IPS-18c (cell line): ENCODE results near the gene HEG1.
"Not testable (repeated sequence)": the region's sequence is repeated elsewhere in the genome, so short reads cannot be mapped to it uniquely, and the experiment has no call there.

Experiments used
- H3K4me3 ChIP-seq: 2 replicates; pipeline ENCODE4 v1.7.0; 2013; ENCODE audit warnings: low read depth, mild to moderate bottlenecking, low read length, moderate library complexity; ENCODE audit not compliant: insufficient read depth
- H3K9me3 ChIP-seq: one replicate; pipeline ENCODE4 v1.6.1; 2013; ENCODE audit warnings: mild to moderate bottlenecking, low read length, moderate library complexity; ENCODE audit not compliant: control insufficient read depth, insufficient read depth

Gene HEG1, protein sequence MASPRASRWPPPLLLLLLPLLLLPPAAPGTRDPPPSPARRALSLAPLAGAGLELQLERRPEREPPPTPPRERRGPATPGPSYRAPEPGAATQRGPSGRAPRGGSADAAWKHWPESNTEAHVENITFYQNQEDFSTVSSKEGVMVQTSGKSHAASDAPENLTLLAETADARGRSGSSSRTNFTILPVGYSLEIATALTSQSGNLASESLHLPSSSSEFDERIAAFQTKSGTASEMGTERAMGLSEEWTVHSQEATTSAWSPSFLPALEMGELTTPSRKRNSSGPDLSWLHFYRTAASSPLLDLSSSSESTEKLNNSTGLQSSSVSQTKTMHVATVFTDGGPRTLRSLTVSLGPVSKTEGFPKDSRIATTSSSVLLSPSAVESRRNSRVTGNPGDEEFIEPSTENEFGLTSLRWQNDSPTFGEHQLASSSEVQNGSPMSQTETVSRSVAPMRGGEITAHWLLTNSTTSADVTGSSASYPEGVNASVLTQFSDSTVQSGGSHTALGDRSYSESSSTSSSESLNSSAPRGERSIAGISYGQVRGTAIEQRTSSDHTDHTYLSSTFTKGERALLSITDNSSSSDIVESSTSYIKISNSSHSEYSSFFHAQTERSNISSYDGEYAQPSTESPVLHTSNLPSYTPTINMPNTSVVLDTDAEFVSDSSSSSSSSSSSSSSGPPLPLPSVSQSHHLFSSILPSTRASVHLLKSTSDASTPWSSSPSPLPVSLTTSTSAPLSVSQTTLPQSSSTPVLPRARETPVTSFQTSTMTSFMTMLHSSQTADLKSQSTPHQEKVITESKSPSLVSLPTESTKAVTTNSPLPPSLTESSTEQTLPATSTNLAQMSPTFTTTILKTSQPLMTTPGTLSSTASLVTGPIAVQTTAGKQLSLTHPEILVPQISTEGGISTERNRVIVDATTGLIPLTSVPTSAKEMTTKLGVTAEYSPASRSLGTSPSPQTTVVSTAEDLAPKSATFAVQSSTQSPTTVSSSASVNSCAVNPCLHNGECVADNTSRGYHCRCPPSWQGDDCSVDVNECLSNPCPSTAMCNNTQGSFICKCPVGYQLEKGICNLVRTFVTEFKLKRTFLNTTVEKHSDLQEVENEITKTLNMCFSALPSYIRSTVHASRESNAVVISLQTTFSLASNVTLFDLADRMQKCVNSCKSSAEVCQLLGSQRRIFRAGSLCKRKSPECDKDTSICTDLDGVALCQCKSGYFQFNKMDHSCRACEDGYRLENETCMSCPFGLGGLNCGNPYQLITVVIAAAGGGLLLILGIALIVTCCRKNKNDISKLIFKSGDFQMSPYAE (N-terminal part only)

DNA sequence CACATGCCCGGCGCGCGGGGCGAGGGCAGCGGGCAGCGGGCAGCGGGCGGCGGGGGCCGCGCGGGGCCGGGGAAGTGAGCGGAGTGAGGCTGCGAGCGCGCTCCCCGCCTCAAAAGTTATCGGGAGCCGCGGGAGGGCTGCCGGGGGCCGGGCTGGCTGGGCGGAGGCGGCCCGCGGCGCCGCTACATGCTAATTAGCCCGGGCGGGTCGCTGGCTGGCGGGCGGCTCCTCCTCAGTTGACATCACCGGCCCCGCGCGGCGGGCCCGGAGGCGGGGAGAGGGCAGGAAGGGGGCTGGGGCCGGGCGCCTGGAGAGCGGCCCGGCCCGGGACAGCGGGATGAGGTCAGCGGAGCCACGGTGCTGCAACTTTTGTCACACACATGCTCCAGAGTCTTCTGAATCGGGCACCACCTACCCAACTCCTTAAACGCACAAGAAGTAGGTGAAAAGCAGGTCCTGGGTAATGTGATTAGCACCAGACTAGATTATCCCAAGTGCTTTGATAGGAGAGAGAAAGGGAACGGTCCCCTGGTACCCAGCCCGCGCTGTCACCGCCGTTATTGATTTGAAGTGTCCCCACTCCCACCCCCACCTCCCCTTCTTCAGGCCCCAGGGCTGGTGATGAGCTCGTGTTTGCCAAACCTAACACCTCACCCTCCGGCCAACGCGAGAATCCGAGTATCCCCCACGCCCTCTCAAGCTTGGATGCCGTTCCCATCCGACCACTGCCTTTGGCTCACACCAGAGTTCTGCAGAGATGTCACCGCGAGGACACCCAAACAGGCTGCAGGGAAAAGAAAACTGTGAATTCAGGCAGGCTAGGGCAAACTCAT, at the start of gene HEG1:
TSS of gene HEG1 (minus strand) at position 85 of the 833 bp plus-strand sequence. CDS start 107 bp downstream, outside the sequence.
- no peaks in the 10 kb centered on the region for H3K9me3 ChIP-seq
- peak within 1 kb of the TSS; percentile 75 for H3K4me3 ChIP-seq

DNA sequence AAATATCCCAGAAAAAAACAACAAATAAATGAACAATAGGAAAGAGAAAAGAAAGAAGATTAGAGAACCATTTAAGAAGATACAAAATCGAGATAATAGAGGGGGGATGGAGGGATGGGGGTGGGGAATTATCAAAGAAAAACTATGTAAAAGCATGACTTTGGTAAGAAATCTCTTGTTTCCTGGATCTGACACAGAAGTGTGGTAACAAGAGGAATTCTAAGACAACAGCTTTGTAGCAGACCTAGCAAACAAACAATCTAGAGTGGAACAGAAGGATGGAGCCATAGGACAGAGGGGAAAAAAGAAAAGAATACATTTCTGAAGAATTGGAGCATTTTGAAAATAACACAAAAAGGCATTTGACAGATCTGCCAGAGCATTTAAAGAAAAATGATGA, 49.3 kb upstream of the HEG1 start:
- H3K9me3 ChIP-seq: no peaks in the 10 kb centered on the region
- no peak overlapping the region for H3K4me3 ChIP-seq

DNA sequence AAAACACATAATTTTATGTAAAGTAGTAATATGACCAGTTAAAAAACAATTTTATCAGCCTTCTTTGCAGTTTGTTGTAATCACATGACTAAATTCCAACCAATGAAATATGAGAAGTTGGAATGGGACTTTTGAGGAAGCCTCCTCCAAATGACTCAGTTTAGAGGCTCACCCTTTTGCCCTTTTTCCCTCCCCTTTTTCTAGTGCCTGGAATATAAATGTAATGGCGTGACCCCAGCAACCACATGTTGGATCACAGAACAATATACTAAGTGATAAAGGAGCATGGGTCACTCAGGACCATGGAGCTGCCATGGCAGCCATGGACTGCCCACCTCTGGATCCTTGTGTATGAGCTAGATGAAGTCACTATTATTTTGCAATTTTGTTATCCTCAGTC, 48.8 kb upstream of the HEG1 start:
- Histone ChIP-seq H3K9me3 (no peaks in the 10 kb centered on the region), H3K4me3 (no peak overlapping the region)

DNA sequence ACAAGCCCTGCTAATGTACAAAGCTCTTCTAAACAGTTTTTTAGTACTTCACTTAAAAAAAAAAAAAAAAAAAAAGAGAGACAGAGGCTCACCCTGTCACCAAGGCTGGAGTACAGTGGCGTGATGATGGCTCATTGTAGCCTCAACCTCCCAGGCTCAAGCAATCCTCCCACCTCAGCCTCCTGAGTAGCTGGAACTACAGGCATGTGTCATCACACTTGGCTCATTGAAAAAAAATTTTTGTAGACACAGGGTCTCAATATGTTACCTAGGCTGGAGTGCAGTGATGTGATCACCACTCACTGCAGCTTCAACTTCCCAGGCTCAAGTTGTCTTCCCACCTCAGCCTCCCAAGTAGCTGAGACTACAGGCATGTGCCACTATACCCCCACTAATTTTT, 47.6 kb upstream of the HEG1 start:
- no peak overlapping the region for H3K4me3 ChIP-seq
- no peaks in the 10 kb centered on the region for H3K9me3 ChIP-seq

DNA sequence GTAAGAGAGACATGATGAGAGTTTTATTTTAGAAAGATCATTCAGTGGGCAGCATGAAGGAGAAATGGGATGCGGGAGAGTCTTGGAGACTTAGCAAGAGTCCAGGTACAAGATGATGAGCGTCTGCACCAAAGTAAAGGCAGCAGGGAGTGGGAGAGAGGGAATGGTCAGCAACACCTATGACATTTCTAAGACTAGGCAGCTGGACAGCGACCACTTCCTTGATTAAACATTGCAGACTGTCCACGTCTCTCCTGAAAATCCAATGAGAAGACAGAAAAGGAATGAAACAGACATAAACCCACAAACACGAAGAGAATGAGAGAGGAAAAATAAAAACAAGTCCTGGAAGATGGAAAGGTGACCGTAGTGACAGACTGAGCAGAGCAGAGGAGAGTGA, 46.7 kb upstream of the HEG1 start:
- no peaks in the 10 kb centered on the region for H3K9me3 ChIP-seq
- H3K4me3 ChIP-seq: no peak overlapping the region

DNA sequence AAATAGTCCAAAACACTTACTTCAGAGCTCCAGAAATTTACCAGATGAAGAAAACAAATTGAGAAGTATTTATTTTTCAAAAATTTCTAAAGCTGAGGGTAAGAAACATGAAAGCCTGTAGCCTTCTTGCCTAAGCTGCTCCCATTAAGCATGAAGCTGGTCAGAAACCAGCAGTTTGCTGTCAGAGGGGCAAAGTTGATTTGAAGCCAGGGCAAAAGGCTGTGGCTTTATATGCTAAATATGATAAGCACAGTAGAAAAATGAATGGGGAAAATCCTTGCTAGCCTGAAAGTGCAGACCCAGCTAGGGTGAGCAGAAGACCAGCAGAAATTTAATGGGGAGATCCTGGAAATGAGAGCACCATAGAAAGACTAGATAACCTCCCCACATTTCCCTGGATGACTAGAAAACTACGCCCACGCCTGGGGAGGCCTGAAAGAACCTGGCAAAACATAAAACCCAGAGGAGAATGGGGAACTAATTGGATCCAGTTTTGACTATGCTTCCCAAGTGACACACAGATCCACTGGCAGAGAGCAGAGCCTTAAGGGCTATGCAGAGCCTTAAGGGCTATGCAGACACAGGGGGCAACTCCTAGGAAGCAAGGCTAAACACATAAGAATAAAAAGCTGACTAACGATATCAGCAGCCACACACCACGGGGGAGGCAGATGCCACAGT, 43.0 kb upstream of the HEG1 start:
- Histone ChIP-seq H3K4me3 (no peak overlapping the region), H3K9me3 (no peaks in the 10 kb centered on the region)

DNA sequence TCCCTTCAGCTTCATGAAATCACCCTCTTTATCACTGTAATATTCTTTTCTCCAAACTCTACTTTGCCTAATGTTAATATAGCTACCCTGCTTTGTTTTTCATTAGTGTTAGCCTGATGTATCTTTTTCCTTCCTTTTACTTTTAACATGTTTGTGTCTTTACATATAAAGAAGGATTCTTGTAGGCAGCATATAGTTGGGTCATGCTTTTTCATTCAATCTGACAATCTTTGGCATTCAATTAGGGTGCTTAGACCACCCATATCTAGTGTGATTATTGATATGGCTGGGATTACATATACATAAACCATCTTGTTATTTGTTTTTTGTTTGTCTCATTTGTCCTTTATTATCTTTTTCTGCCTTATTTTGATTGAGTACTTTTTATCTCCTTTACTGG, 34.9 kb upstream of the HEG1 start:
- no peak overlapping the region for H3K4me3 ChIP-seq
- H3K9me3 ChIP-seq: no peaks in the 10 kb centered on the region

DNA sequence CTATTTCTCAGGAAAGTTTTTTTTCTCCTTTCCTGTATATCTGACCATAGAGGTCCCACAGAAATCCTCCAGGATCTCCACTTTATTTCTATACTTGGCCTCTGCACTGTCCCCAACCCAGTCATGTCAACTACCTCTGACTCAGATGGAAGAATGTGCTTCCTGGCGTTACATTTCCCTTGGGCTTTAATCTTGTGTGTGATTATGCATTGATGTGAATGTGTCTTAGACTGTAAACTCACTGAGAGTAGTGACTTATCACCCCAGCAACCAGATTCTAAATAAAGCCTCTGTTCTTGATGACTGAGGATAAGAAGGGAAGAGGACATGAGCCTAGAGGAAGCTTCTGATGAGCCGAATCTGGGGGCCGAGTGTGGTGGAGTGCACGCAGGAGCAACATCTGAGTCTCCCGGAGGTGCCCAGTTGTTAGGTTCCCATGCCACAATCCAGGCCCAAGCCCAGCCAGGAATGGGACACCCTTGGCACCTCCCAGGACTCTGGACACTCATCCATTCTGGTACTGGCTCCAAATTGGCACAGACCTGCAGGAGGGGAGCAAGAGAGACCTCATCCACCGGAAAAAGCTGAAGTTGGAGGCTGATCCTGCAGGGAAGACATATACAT, 32.1 kb upstream of the HEG1 start:
- no peaks in the 10 kb centered on the region for H3K9me3 ChIP-seq
- no peak overlapping the region for H3K4me3 ChIP-seq

DNA sequence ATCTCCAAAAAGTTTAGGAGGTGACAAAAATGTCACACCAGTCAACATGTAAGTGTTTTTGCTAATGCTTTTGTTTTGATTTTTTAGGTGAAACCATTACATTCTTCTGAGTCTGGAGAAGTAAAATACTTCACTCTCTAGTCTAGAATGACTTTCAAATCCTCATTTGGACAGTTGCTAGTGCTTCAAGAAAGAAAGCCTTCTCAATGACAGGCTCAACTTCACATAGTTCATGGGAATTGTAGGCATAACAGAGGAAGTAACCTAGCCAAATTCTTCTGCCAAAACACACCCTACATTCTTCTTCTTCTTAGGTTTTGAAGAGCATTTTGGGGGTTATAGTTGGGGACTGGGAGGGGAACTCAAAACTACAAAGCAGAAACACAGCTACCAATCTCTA, 29.4 kb upstream of the HEG1 start:
- Histone ChIP-seq H3K4me3 (no peak overlapping the region), H3K9me3 (no peaks in the 10 kb centered on the region)

DNA sequence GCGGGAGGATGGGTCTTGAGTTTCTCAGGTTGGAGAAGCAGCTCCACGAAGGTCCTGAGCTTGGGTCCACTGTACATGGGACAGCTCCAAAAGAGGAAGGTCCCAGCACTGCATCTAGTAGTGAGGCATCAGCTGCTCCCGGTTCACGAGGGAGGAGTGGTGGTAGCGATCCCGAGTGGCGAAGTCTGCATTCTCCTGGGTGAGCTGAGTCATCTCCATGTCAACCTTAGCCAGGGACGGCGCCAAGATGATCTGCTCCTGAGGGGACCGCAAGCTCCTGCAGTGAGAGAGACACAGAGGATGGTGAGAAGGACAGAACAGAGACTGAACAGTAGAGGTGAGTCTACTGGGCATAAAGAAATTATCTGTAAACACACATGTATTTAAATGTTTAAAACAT, 28.0 kb upstream of the HEG1 start:
- H3K9me3 ChIP-seq: no peaks in the 10 kb centered on the region
- no peak overlapping the region for H3K4me3 ChIP-seq

DNA sequence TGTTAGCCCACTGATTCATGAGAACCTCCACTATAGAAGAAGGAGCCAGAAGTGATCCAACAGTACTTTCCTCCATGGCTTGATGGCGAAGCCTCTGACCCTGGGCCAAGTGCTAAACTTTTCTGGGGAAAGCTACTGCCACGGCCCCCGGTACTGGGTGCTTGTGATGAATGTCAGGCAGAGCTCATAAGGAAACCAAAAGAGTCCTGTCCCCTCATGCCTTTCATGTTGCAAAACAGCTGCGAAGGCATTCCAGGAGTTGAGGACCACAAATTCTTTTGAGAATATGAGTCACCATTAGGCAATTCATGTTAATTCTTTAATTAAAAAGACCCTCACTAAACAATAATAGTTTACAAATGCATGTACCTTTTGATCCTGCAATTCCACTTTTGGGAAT, 26.5 kb upstream of the HEG1 start:
- H3K9me3 ChIP-seq, H3K4me3 ChIP-seq: not testable (repeated sequence)

DNA sequence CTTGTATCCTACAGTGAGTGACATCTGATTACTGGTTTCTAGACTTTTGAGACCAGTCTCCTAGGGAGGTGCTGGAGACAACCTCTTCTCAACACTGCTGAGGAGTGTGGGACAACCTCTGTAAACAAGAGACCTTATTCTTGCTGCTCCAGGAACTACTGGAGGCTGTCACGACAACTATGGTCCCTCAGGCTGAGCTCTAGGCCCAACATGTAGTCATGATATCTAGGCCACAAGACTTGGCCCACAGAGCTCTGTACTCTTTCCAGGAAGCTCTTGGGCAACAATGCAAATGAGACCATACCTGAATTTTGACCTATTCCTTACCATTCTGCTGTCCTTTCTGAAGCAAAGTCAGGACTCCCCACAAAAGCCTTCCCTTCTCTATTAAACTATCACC, 24.3 kb upstream of the HEG1 start:
- no peaks in the 10 kb centered on the region for H3K9me3 ChIP-seq
- H3K4me3 ChIP-seq: no peak overlapping the region

DNA sequence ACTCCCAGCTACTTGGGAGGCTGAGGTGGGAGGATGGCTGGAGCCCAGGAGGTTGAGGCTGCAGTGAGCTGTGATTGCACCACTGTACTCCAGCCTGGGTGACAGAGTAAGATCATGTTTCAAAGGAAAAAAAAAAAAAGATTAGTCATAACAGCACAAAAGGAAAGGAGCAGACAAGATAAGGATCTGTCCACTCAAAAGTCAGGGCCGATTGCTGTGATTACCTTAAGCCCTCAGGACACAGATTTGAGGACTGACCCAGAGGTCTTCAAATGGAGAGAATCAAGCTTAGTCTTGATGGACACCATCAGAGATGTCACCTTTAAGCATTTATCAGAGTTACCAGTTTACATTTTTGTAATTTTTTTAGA, 23.9 kb upstream of the HEG1 start:
- H3K4me3 ChIP-seq: no peak overlapping the region
- no peaks in the 10 kb centered on the region for H3K9me3 ChIP-seq

DNA sequence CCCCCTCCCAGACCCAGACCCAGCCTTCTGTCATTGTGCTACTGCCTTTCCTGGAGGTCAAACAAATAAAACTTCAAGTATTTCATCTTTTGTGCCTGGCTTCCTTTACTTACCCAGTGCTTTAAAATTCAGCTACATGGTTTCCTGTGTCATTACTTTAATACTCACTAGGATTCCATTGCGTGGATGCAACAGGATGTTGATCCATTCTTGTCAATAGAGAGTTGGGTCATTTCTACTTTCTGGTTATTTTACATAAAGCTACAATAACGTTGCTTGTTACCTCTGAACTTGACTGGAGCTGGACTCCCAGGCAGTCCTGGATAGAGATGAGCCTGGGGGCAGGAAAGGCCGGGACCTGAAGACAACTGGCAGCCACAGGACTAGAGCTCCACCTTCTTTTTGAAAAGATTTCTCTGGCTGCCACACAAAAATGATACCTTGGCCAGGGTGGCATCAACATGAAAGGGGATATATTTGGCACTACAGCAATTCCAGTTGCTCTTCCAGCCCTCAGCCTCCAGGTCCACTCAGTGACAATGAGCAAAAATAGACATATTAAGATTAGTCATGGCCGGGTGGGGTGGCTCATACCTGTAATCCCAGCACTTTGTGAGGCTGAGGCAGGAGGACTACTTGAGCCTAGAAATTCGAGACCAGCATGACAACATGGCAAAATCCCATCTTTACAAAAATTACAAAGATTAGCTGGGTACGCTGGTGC, 23.3 kb upstream of the HEG1 start:
- H3K9me3 ChIP-seq: no peaks in the 10 kb centered on the region
- H3K4me3 ChIP-seq: no peak overlapping the region

DNA sequence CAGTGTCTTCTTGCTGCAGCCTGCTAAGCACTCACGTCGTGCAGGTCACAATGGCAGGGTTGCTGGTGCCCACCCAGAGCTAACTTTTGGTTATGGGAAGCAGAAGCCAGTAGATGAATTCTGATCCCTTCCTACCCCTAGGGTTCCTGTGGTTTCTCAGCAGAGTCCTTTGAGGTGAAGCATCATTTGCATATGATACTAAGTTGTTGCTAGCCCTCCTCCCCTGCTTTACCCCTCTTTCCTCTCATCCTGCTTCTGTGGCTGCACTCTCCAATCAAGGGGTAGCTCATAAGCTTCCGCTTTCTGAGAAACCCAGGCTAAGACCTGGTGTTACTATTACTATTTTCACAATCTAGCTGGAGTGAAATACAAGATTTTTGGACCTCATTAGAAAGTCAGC, 22.1 kb upstream of the HEG1 start:
- no peaks in the 10 kb centered on the region for H3K9me3 ChIP-seq
- no peak overlapping the region for H3K4me3 ChIP-seq
